Endothelial cell (in vitro differentiated cells): ENCODE measurements around the gene TMEM14C. TPM values are rescaled to one million over a fixed set of nuclear protein-coding genes. Genes with fewer than 3 reads are reported as not detected.

Experiments
- DNase-seq: peaks from one replicate; pipeline ENCODE4 v3.0.0; 2021; ENCODE audit warnings: low spot score
- H3K27ac Mint-ChIP-seq: one replicate; pipeline ENCODE4 v1.8.0; 2021; ENCODE audit warnings: mixed read lengths, inconsistent platforms; ENCODE audit not compliant: unreplicated experiment
- H3K27me3 Mint-ChIP-seq: one replicate; pipeline ENCODE4 v1.8.0; 2021; ENCODE audit warnings: mild to moderate bottlenecking, moderate library complexity, mixed read lengths, inconsistent platforms; ENCODE audit not compliant: unreplicated experiment
- H3K36me3 Mint-ChIP-seq: one replicate; pipeline ENCODE4 v1.8.0; 2021; ENCODE audit warnings: mild to moderate bottlenecking, low read depth, mixed read lengths, inconsistent platforms; ENCODE audit not compliant: unreplicated experiment
- H3K4me1 Mint-ChIP-seq: one replicate; pipeline ENCODE4 v1.8.0; 2021; ENCODE audit warnings: mild to moderate bottlenecking, mixed read lengths, inconsistent platforms; ENCODE audit not compliant: unreplicated experiment
- H3K4me3 Mint-ChIP-seq: one replicate; pipeline ENCODE4 v1.8.0; 2021; ENCODE audit warnings: mild to moderate bottlenecking, mixed read lengths, inconsistent platforms; ENCODE audit not compliant: unreplicated experiment
- H3K9me3 Mint-ChIP-seq: one replicate; pipeline ENCODE4 v1.8.0; 2021; ENCODE audit warnings: mixed read lengths, inconsistent platforms; ENCODE audit not compliant: unreplicated experiment
- total RNA-seq: library from RNA; stranded (reverse); fragmentation: NEBNext Ultra II Directional; extraction: Animal tissue kit (Norgen Biotek cat#: 25700); gene quantifications from one replicate; pipeline ENCODE4 v1.2.1, GENCODE V29; 2021; ENCODE audit not compliant: unreplicated experiment
- TF ChIP-seq, protein P1 (sequence below): fragments of 200-600 bp; sonication (generic); IDR thresholded peaks from one replicate; pipeline ENCODE4 v1.5.0; 2021; ENCODE audit warnings: antibody characterized with exemption; ENCODE audit not compliant: unreplicated experiment

Gene TMEM14C
- total RNA-seq, 1 donor from 2014 or later: 96.7 TPM

DNA sequence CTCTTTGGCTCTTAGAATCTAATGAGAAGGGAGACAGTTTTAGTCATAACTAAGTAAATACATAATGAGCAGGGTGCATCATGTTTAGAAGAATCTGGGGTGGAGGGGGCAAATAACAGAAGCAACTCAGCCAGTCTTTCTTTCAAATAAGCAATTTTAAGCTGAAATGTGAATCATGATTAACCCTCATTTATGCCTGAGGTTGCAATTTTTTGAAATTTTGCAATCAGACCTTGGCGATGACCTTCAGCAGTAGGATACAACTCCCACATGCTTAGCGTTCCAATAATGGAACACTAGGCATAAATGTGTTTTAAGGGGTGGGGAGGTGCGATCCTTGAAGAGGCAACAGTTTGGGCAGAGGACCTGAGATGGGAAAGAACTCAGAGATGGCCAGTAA is 55.4 kb downstream of the TMEM14C start:
- Mint-ChIP-seq H3K4me3 (no peak overlapping the region), H3K27me3 (no peaks in the 10 kb centered on the region), H3K4me1 (no peaks in the 10 kb centered on the region), H3K9me3 (no peaks in the 10 kb centered on the region), H3K27ac (no peak overlapping the region), H3K36me3 (no peaks in the 10 kb centered on the region)
- no peak for DNase-seq
- TF ChIP-seq, protein P1, sequence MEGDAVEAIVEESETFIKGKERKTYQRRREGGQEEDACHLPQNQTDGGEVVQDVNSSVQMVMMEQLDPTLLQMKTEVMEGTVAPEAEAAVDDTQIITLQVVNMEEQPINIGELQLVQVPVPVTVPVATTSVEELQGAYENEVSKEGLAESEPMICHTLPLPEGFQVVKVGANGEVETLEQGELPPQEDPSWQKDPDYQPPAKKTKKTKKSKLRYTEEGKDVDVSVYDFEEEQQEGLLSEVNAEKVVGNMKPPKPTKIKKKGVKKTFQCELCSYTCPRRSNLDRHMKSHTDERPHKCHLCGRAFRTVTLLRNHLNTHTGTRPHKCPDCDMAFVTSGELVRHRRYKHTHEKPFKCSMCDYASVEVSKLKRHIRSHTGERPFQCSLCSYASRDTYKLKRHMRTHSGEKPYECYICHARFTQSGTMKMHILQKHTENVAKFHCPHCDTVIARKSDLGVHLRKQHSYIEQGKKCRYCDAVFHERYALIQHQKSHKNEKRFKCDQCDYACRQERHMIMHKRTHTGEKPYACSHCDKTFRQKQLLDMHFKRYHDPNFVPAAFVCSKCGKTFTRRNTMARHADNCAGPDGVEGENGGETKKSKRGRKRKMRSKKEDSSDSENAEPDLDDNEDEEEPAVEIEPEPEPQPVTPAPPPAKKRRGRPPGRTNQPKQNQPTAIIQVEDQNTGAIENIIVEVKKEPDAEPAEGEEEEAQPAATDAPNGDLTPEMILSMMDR: no peak

DNA sequence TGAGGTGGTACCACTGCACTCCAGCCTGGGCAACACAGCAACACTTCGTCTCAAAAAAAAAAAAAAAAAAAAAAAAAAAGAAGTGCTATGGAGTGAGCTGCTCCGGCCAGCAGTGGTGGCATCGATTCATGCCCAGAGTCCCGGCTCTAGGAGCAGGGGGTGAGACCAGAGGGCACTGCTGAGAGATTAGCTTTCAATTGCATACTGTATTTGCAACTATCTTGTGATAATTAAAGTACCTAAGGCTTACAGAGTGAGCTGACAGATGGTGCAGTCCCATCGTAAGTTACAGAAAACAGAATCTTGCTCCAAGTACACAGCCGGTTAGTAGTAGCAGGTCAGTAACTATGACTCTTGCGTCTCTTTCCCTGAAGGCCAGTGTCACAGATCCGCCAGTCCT is 56.2 kb downstream of the TMEM14C start:
- H3K27me3 Mint-ChIP-seq: no peaks in the 10 kb centered on the region
- H3K4me1 Mint-ChIP-seq: no peaks in the 10 kb centered on the region
- H3K9me3 Mint-ChIP-seq: no peaks in the 10 kb centered on the region
- H3K27ac Mint-ChIP-seq: no peak overlapping the region
- no peak for DNase-seq
- H3K36me3 Mint-ChIP-seq: no peaks in the 10 kb centered on the region
- H3K4me3 Mint-ChIP-seq: no peak overlapping the region
- TF ChIP-seq, protein P1: no peak

Other genes starting within 250 kb of the TMEM14C start
- 71.1 TPM for gene GCNT2, start 201.7 kb upstream of the TMEM14C start, total RNA-seq
- gene C6orf52, start 28.5 kb upstream of the TMEM14C start, total RNA-seq: 1.6 TPM
- 12.8 TPM for gene PAK1IP1, start 28.1 kb upstream of the TMEM14C start, total RNA-seq
- gene TMEM14B, start 24.7 kb downstream of the TMEM14C start, total RNA-seq: 52.6 TPM
- not detected for gene MAK, start 115.5 kb downstream of the TMEM14C start, total RNA-seq
- not detected for gene GCM2, start 159.0 kb downstream of the TMEM14C start, total RNA-seq
- 8.1 TPM for gene SYCP2L, start 164.0 kb downstream of the TMEM14C start, total RNA-seq